CD4-positive, alpha-beta T cell treated with Interleukin-10 for 1 hour (primary cell): ENCODE data around the gene LRRIQ4.

Experiments used
- DNase-seq: peaks from one replicate; pipeline ENCODE4 v3.0.0-alpha.2; 2020

The LRRIQ4 gene

GRCh38 chr3:169811631-169812331, 889 bp upstream of the LRRIQ4 start:
- DNase-seq, result peak; percentile 15

GRCh38 chr3:169813278-169813677, 608 bp downstream of the LRRIQ4 start:
- DNase-seq, result peak; percentile 6

DNA sequence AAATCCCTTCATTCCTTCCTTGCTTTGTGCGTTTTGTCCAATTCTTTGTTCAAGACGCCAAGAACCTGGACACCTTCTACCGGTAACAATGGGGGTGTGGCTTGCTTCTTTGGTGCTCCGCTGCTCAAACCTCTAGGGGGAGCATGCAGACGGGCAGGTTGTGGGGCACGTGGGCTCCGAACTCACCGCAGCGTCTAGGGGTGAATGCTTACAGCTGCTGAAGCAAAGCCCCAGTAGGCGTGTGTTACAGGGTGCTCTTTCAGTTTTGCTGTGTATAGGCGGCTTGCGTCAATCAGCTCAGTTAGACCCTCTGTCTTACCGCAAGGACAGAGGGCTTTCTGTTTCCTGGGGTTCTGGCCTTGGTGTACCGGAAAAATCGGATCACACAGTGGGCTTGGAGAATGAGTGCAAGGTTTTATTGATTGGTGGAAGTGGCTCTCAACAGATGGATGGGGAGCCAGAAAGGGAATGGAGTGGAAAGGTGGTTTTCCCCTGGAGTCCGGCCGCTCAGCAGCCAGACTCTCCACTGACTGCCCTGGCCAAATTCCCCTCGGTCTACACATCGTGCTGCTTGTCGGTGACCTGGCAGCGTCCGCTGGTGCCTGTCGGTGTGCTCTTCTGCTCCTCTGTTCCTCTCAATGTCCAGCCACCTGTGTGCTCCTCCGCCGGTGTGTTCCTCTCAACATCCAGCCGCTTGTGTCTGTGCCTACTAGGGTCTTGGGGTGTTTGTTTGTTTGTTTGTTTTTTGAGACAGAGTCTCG, 1.3 kb downstream of the LRRIQ4 start:
- DNase-seq, result peak; percentile 83

GRCh38 chr3:169815590-169816150, 3.0 kb downstream of the LRRIQ4 start:
- no peak for DNase-seq

- DNase-seq, result no peak
Observed at GRCh38 chr3:169818316-169818715, 5.6 kb downstream of the LRRIQ4 start.

GRCh38 chr3:169822091-169822490, 9.4 kb downstream of the LRRIQ4 start:
- no peak for DNase-seq

- no peak for DNase-seq
Observed at GRCh38 chr3:169822540-169822939, 9.9 kb downstream of the LRRIQ4 start.

DNA sequence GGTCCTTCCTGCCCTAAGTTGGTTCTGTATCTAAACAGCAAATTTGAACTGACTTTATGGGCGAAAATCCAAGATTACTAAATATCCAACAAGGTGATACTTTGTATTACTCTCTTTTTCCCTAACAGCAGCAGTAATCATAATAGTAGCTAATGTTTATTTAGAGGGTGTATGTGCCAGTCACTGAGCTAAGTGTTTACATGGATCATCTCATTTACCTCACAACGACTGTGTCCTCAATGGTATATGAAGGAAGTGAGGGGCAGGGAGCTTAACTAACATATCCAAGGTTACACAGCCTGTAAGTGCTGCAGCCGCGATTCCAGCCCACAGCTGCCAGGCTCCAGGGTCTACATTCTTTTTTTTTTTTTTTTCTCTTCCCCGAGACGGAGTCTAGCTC, 10.3 kb downstream of the LRRIQ4 start:
- no peak for DNase-seq

DNA sequence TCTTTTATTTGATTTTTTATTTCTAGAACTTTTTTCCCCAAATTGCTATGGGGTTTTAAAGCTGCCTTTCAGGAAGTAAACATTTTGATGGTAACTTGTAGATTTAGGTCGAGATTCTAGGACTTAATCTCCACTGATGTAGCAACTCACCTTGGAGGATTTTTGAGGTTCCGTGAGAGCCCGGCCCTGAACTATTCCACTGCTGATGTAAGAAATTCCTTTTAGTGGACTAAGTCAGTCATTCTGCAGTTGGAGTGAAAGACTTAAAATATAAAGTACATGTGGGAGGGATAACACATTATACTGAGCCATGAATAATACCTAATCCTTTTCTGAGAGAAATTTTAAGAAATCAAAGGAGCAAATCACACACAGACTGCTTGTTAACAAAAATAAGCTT, 12.6 kb downstream of the LRRIQ4 start:
- DNase-seq, result no peak

DNA sequence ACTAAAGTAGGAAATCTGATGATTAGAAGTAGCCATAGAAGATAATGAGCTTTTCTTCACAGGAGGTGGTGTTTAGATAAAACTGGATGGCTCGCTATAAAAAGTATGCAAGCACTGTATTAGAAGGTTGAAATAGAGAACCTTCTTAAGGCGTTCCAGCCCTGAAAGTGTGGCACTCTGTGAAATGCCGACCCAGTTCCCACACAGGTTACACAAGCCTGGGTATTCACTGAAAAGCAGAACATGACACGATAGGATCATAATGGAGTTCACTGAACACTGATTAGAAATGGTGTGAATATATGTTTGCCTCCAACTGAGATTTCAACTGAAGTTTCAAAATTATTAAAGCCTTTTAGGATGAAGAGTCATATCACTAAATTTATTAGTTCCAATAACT, 15.0 kb downstream of the LRRIQ4 start:
- DNase-seq, result no peak

DNA sequence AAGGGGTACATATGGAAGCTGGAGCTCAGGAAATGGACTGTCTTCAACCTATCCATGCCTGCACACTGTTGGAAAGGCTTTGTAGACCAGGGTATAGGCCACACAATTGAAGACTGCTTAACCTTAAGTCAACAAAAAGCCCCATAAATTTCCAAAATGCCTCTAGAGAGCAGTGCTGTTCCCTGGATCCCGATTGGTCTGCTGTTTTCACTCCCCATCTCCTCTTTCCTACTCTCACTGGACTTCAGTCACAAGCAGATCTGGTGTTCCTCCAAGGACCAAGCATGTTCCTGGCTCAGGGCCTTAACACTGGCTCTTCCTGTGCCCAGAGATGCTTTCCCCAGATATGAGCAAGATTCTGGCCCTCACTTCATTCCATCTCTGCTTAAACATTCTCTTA, 22.9 kb downstream of the LRRIQ4 start:
- no peak for DNase-seq

- DNase-seq, result no peak
Observed at GRCh38 chr3:169836078-169836941, 23.6 kb downstream of the LRRIQ4 start.

DNA sequence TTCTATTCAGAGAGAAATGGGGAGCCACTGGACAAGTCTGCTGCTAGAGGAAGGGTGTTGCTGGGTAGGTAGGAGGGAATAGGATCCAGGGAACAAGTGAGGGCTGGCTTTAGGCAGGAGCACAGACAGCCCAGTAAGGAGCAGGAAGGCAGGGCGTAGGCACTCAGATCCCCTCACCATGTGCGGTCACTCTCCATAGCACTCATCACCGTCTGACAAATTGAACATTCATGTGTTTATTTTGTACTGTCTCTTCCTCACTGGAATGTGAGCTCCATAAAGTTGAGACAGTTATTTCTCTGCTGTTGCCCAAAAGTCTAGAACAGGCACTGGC, 24.2 kb downstream of the LRRIQ4 start:
- no peak for DNase-seq

- DNase-seq, result no peak
Observed at GRCh38 chr3:169838511-169839030, 25.9 kb downstream of the LRRIQ4 start.

DNA sequence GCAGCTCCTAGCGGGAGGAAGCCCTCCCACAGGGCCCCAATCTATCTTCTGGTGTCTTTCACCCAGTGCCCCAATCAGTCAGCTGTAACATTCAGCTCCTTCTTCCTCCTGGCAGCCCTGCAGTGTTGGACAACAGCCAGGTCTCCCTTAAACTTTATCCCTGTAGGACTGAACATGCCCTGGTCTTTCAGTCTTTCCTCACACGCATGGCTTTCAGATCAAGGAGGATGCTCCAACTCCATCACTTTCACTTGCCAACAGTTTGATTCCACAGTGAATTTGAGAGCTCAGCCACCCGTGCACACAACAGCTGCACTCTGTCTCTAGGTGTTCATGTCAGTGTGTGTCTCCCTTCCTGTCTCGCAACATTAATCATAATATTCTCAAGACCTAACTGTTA, 28.5 kb downstream of the LRRIQ4 start:
- no peak for DNase-seq

GRCh38 chr3:169842960-169843359, 30.3 kb downstream of the LRRIQ4 start:
- no peak for DNase-seq

GRCh38 chr3:169846458-169847193, 34.0 kb downstream of the LRRIQ4 start:
- no peak for DNase-seq

- DNase-seq, result no peak
Observed at GRCh38 chr3:169847896-169848295, 35.2 kb downstream of the LRRIQ4 start.

GRCh38 chr3:169848741-169849140, 36.1 kb downstream of the LRRIQ4 start:
- no peak for DNase-seq

DNA sequence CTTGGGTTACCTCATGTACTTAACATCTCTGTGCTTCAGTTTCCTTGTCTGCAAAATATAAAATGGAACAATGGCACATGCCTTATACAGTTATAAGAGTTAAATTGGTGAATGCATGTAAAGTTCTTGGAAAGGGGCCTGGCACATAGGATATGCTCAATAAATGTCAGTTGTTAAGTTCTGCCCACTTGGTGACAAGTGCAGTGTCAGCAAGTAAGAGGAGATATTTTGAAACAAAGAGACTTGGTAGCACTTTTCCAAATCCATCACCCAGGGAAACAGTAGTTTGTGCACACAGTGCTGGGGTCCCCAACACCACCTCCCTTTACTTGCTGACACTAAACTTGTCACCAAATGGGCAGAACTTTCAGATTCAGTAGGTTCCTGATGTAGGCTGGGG, 37.9 kb downstream of the LRRIQ4 start:
- DNase-seq, result no peak

DNA sequence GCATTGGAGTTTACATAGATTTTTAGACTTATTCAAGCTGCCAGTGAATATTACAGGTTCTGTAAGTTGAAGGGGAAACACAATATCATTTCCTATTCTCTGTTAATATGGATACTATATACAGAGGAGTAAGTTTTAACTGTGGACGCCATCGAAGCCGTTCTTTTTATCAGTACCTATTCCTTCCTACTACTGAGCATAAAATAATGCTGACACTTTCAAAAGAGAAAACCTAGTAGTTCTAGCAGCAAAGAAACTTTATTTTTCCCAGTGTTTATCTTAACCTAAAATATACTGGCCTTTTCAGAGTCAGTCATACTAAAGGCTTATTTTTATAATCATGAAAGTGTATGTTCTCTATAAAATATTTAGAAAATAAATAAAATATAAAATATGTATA, 42.8 kb downstream of the LRRIQ4 start:
- DNase-seq, result no peak

DNA sequence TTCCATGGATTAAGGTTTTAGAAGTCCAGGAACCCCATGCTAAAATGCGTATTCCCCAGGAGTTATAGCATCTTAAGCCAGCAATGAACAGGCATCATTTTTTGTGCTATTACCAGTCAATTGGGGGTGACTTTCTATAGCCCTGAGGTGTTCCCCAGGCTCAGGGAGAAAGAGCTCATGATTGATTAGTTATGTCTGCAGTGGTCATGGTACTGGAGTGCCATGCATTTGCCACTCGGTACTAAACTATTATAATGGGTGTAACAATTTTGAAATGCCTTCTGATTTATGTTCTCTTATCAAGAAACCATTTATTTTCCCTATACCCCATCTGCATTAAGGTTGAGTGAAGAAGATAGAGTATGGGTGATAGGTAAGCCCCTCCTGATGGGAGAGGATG, 45.1 kb downstream of the LRRIQ4 start:
- DNase-seq, result no peak
